ENCODE results near the gene SERBP1. TPM values are rescaled to one million over a fixed set of nuclear protein-coding genes. Genes with fewer than 3 reads are reported as not detected.

Gene SERBP1
- total and polyA plus RNA-seq, 2 of the 8 experiments (the other 6 are each of a cell fraction or from before 2014, with no cell fraction given): 229 to 536 TPM

GRCh38 chr1:67464058-67464457, 33.9 kb upstream of the SERBP1 start:
- peaks cover 4 to 21% (median 17%) of the 10 kb centered on the region in 4 experiments; a peak in 6 of 7 replicates for H3K4me1 ChIP-seq (replicated peaks in 1 of 4; ENCODE audit: control insufficient read depth in 3 of 4, insufficient read depth in 4 of 4, low read length in 3 of 4)
- TF ChIP-seq CREB1 (IDR thresholded peaks at IDR 0.05): no peak
- TF ChIP-seq EP300 (IDR thresholded peaks at IDR 0.05; ENCODE audit: borderline replicate concordance in 1 of 2, low read depth in 2 of 2, low read length in 2 of 2): no peak
- TF ChIP-seq POLR2A (IDR thresholded peaks at IDR 0.05; ENCODE audit: control extremely low read depth in 1 of 2, low read depth in 2 of 2, low read length in 2 of 2): no peak
- TF ChIP-seq CTBP2 (IDR thresholded peaks at IDR 0.05; ENCODE audit: borderline replicate concordance, insufficient read depth, insufficient read length, low read length): no peak
- TF ChIP-seq EGR1 (IDR thresholded peaks at IDR 0.05; ENCODE audit: borderline replicate concordance, low read depth, low read length): no peak
- TF ChIP-seq PHF8 (conservative IDR thresholded peaks at IDR 0.05; ENCODE audit: low read depth, low read length): no peak
- TF ChIP-seq SIX5 (IDR thresholded peaks at IDR 0.05; ENCODE audit: low read depth, low read length): no peak

More at GRCh38 chr1:67464058-67464457, 33.9 kb upstream of the SERBP1 start:
- Histone ChIP-seq H3K23me2 (ENCODE audit: low read depth, low read length) (no peaks in the 10 kb centered on the region; the same call in 1 of the 2 replicates), H3K56ac (replicated peaks; ENCODE audit: insufficient read length, low read depth, low read length) (no peak overlapping the region), H2BK20ac (ENCODE audit: low read length) (no peak overlapping the region), H3K36me3 (ENCODE audit: control insufficient read depth in 2 of 4, insufficient read depth in 4 of 4, low read length in 3 of 4) (no peaks in the 10 kb centered on the region; a peak in 1 of 8 replicates), H3K4me3 (ENCODE audit: extremely low read depth in 1 of 4, insufficient read depth in 2 of 4, low read depth in 3 of 4, low read length in 4 of 4) (no peak overlapping the region), H3K9ac (replicated peaks in 1 of 4; ENCODE audit: extremely low read depth in 1 of 4, low read depth in 3 of 4, low read length in 3 of 4) (no peak overlapping the region), H2BK5ac (ENCODE audit: low read depth, low read length) (no peak overlapping the region; the same call in 1 of the 2 replicates), H2AK5ac (ENCODE audit: low read depth, low read length) (no peak overlapping the region), H4K91ac (replicated peaks; ENCODE audit: insufficient read length, low read length) (no peak overlapping the region), H3K27me3 (replicated peaks in 1 of 4; ENCODE audit: control insufficient read depth in 3 of 4, extremely low read depth in 1 of 4, insufficient read depth in 3 of 4, low read length in 3 of 4) (no peaks in the 10 kb centered on the region), H3K4ac (replicated peaks; ENCODE audit: insufficient read length, low read depth, low read length) (no peak overlapping the region), H3K79me1 (ENCODE audit: low read depth, low read length) (no peaks in the 10 kb centered on the region), H4K20me1 (replicated peaks in 1 of 2; ENCODE audit: control insufficient read depth in 1 of 2, insufficient read depth in 2 of 2, low read length in 2 of 2) (no peaks in the 10 kb centered on the region), H2BK12ac (ENCODE audit: low read depth, low read length) (0 out of 2 replicates have a peak overlapping the region, but pooled peaks have one; percentile 19), H2BK15ac (ENCODE audit: low read length) (no peak overlapping the region), H3K27ac (ENCODE audit: low read depth, low read length) (no peak overlapping the region), H2AFZ (ENCODE audit: low read length) (no peak overlapping the region), H4K8ac (ENCODE audit: extremely low read depth, insufficient read depth, low read length) (no peak overlapping the region), H4K5ac (ENCODE audit: insufficient read length, low read depth, low read length) (no peak overlapping the region), H2BK120ac (replicated peaks; ENCODE audit: low read depth, low read length) (no peak overlapping the region), H3K9me3 (ENCODE audit: insufficient read depth in 2 of 2, low read depth in 1 of 2, low read length in 1 of 2) (no peaks in the 10 kb centered on the region), H3K18ac (ENCODE audit: extremely low read depth, low read length) (0 out of 2 replicates have a peak overlapping the region, but pooled peaks have one; percentile 40), H3K4me2 (ENCODE audit: insufficient read depth in 1 of 2, low read depth in 2 of 2, low read length in 2 of 2) (peak overlapping the region in 1 of 2 experiments; percentile 43; a peak in 2 of 4 replicates), H3K14ac (ENCODE audit: insufficient read length) (no peak overlapping the region), H3K23ac (ENCODE audit: insufficient read length) (no peak overlapping the region), H3K79me2 (ENCODE audit: control insufficient read depth in 1 of 2, insufficient read depth in 2 of 2, low read length in 2 of 2) (no peaks in the 10 kb centered on the region)
- ChIA-PET CTCF (ENCODE audit: partially characterized antibody) (interaction anchor here (0.8 to 2.2 kb wide), 13 partner anchors 9 to 296 kb away, joined by 3 to 7 read pairs (median 4); no protein-coding TSS in a partner anchor), POLR2A (ENCODE audit: partially characterized antibody) (interaction anchor here (0.6 to 7.2 kb wide), 7 partner anchors 16 to 59 kb away, joined by 3 to 72 read pairs (median 5); partner anchors contain the start of gene SERBP1)
- no peak for DNase-seq (ENCODE audit: low read depth in 1 of 2, low spot score in 2 of 2)
- FAIRE-seq: no peak
- 89% methylated on average over 2 of the region's 2 CpGs; no CpG with 5 or more reads in 1 of the 2 experiments for WGBS, 2 experiments (ENCODE audit: extremely low coverage in 1 of 2, insufficient coverage in 1 of 2, insufficient read length in 1 of 2, insufficient replicate concordance in 2 of 2, low coverage in 1 of 2, low lambda C conversion rate in 2 of 2, missing lambda C conversion rate in 1 of 2)
